ENCODE data around the gene ASIC4.

The ASIC4 gene

DNA sequence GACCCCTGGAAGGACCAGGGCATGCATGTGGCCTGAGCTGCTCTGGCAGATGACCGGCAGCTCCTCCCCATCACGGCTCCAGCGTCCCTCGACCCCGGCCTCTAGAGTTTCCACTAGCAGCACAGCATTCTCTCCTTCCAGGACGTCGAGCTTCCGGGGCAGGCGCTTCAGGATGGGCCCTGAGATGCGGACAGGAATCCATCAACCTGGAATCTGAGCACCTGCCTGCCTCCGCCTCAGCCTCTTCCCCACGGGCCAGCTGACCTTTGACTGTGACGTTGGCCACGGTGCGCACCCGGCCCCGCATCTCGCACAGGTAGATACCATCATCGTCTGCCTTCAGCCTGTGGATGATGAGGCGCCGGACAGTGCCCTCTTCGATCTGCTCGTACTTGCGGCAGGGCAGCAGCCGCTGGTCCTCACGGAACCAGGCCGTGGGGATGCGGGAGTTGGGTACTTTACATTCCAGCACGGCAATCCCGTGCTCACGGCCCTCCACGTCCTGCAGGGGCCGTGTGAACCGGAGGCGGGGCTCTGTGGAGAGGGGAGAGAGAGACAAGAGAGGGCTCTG is 53.6 kb downstream of the ASIC4 start:
- no peak for DNase-seq (ENCODE audit: low read depth)

GRCh38 chr2:219569041-219569440 is 54.8 kb downstream of the ASIC4 start:
- no peak for DNase-seq (ENCODE audit: low read depth)

DNA sequence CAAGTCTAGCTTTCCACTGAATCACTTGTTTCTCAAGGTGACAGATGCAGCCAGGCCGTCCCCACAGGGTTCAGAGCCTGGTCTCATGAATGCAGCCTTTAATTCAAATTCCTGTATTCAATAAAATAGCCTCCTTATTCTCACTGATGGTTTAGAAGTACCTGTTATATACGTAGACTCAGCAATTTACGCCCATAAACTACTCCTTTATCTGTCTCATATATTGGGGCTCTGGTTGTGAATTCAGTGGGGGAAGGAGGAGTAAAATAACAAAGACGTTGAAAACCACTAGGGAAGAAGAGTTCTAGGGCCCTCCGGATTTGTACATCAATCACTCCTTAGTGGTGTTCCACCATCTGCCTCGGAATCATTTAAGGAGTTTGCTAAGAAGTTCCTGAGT is 55.4 kb downstream of the ASIC4 start:
- no peak for DNase-seq (ENCODE audit: low read depth)

DNA sequence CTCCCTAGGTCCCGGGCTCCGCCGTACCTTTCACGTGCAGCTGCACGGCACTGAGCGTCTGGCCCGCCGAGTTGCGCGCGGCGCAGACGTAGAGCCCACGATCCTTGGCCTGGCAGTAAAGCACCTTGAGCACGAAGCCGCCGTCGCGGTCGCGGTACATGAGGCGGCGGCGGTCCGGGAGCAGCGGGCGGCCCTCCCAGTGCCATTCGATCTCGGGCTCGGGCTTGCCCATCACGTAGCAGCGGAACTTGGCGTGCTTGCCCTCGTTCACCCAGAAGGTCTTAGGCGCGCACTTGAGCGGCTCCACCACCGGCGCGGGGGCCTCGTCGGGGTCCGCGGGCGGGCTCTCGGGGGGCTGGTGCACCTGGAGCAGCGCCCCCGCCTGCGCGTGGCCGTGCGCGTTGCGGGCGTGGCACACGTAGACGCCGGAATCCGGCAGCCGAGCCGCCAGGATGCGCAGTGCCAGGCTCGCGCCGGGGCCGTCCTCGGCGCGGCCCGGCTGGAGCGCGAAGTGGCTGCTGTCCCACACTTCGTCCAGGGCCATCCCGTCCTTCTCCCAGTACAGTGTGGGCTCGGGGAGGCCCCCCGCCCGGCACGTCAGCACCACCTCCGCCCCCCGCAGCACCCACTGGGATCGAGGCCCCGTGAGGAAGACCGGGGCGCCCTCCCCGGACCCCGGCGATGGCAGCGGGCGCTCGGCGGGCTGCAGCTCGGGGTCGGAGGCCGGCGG is 56.1 kb downstream of the ASIC4 start:
- DNase-seq (ENCODE audit: low read depth) = no peak

- DNase-seq (ENCODE audit: low read depth) = no peak
Measured at GRCh38 chr2:219570924-219571310, 56.6 kb downstream of the ASIC4 start.

- DNase-seq (ENCODE audit: low read depth) = no peak
Measured at GRCh38 chr2:219571311-219572236, 57.3 kb downstream of the ASIC4 start, which contains the start of gene OBSL1. Gene OBSL1, minus strand, starts transcription at chr2:219571539. Its CDS starts 307 bp downstream, at chr2:219571232.

DNA sequence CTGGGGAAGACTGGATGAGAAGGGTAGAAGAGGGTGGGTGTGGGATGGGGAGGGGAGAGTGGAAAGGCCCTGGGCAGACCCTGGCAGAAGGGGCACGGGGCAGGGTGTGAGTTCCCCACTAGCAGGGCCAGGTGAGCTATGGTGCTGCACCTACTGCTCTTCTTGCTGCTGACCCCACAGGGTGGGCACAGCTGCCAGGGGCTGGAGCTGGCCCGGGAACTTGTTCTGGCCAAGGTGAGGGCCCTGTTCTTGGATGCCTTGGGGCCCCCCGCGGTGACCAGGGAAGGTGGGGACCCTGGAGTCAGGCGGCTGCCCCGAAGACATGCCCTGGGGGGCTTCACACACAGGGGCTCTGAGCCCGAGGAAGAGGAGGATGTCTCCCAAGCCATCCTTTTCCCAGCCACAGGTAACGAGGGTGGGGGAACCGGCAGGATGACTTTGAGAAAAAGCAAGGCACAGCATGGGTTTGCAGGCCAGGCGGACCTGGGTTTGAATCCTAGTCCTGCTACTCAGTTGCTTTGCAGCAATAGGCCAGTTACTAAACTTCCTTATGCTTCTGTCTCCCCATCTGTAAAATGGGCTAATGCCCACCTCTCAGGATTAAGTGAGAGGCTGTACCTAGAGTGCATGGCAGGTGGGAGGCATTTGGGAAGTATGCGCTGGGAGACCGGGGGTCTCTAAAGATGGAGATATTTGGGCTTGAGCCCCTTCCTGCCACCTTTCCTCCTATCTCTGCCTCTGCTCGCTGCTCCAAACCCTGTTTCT is 58.1 kb downstream of the ASIC4 start, which contains the start of gene INHA:
INHA (plus strand) TSS at position 74 of the 765 bp plus-strand sequence; CDS start at position 139, 65 bp downstream.
- DNase-seq (ENCODE audit: low read depth) = no peak

- DNase-seq (ENCODE audit: low read depth) = no peak
Measured at GRCh38 chr2:219573166-219573565, 58.9 kb downstream of the ASIC4 start.

DNA sequence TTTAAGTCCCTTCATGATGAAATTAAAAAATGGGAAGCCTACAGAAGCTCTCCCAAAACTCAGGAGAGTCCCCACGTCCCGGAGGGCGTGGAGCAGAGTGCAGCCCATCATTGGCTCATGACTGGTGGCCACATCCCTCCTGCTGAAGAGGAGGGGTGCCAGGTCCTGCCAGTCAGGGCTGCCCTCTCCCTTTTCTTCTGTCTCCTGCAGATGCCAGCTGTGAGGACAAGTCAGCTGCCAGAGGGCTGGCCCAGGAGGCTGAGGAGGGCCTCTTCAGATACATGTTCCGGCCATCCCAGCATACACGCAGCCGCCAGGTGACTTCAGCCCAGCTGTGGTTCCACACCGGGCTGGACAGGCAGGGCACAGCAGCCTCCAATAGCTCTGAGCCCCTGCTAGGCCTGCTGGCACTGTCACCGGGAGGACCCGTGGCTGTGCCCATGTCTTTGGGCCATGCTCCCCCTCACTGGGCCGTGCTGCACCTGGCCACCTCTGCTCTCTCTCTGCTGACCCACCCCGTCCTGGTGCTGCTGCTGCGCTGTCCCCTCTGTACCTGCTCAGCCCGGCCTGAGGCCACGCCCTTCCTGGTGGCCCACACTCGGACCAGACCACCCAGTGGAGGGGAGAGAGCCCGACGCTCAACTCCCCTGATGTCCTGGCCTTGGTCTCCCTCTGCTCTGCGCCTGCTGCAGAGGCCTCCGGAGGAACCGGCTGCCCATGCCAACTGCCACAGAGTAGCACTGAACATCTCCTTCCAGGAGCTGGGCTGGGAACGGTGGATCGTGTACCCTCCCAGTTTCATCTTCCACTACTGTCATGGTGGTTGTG is 60.4 kb downstream of the ASIC4 start:
- no peak for DNase-seq (ENCODE audit: low read depth)

- DNase-seq (ENCODE audit: low read depth) = no peak
Measured at GRCh38 chr2:219575566-219576504, 61.6 kb downstream of the ASIC4 start.

DNA sequence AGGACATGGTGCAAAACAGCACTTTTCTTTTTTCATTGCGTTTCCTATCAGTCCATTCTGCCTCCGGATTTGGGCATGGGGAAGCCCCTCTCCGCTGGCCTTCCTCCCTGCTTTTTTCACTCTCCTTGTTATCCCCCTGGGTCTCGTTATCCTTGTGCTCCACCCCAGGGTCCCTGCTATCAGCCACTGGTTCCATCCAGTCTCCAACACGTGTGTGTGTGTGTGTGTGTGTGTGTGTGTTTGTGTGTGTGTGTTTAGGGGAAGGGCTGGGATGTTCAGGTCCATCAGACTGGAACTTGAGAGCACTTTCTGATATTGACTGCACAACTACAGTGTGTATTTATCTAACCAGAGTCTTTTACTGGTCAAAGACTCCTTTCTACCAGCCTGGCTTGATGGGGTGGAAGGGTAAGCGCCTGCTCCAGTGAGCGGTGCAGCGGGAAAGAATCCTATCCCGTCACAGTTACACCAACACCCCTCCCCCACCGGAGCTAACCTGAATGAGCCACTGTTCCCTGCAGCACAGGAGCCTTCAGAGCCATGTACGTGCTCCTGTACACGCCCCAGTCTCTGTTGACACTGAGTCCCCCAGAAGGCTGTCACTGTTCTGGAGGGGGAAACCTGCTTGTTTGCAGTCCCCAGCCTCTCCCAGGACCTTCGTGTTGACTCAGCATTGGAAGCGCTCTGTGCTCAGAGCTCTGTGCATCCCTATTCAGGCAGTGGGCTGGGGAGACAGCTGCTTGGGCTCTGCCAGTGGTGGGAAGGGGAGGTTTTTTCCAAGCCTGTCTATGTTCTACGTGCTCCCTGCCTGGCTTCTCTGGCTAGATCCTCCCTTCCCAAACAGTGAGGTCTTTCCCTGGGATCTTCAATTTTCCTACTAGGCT is 62.5 kb downstream of the ASIC4 start:
- DNase-seq (ENCODE audit: low read depth) = no peak

DNA sequence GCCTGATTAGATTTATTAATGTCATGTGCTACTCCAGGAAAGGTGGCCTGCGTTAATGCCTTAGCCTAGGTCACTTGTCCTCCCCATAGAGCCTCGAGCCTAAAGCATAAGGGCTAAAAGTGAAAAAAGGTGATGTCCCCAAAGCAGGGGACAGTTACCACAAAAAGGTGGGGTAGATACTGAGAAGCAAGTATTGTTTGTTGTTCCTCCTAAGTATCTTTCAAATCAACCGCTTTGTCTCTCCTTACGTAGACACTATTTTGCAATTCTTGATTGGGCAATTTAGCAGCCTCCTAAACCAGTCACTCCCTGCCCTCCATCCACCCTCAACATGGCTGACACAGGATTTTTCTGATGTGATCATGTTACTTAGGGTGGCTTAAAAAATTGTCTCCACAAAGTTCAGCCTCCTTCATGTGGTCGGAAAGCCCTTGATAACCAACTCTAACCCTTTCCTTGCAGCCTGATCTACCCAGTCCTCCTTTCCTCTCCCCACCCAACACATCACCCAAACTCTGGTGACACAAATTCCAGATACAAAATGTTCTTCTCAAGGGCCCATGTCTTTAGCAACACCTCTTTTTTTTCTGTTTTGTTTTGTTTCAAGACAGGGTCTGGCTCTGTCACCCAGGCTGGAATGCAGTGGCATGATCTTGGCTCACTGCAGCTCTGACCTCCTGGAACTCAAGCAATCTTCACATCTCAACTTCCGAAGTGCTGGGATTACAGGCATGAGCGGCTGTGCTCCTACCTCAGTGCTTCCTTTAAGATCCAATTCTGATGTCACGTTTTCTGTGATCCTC is 64.7 kb downstream of the ASIC4 start:
- DNase-seq (ENCODE audit: low read depth) = no peak

GRCh38 chr2:219581346-219581745 is 67.1 kb downstream of the ASIC4 start:
- DNase-seq (ENCODE audit: low read depth) = no peak

Data from GM04503 (cell line).